Activated CD4-positive, alpha-beta T cell treated with anti-CD3 and anti-CD28 coated beads, Interleukin-2, amount 50 U/mL, for 48 hours (primary cell): ENCODE data around the gene CMSS1.

Source experiments
- DNase-seq, 2 experiments: peaks; one replicate each; pipeline ENCODE4 v3.0.0-alpha.2; 2020

CMSS1 gene

GRCh38 chr3:99877031-99877579, 59.4 kb downstream of the CMSS1 start:
- DNase-seq, result no peak

GRCh38 chr3:99878005-99878404, 60.3 kb downstream of the CMSS1 start:
- DNase-seq, result no peak

- DNase-seq, result no peak
Observed at GRCh38 chr3:99879275-99879674, 61.6 kb downstream of the CMSS1 start.

GRCh38 chr3:99881121-99881524, 63.5 kb downstream of the CMSS1 start:
- DNase-seq, result no peak

- DNase-seq, result no peak
Observed at GRCh38 chr3:99882436-99883137, 64.9 kb downstream of the CMSS1 start.

- DNase-seq, result no peak
Observed at GRCh38 chr3:99883138-99883461, 65.4 kb downstream of the CMSS1 start.

- DNase-seq, result no peak
Observed at GRCh38 chr3:99883693-99884092, 66.0 kb downstream of the CMSS1 start.

GRCh38 chr3:99884484-99884883, 66.8 kb downstream of the CMSS1 start:
- no peak for DNase-seq

GRCh38 chr3:99885085-99885484, 67.4 kb downstream of the CMSS1 start:
- DNase-seq, result no peak

GRCh38 chr3:99885851-99886250, 68.2 kb downstream of the CMSS1 start:
- no peak for DNase-seq

GRCh38 chr3:99891610-99892285, 74.1 kb downstream of the CMSS1 start:
- DNase-seq, result no peak

- DNase-seq, result no peak
Observed at GRCh38 chr3:99892332-99892731, 74.7 kb downstream of the CMSS1 start.

- no peak for DNase-seq
Observed at GRCh38 chr3:99895131-99895696, 77.6 kb downstream of the CMSS1 start.

GRCh38 chr3:99895703-99896441, 78.2 kb downstream of the CMSS1 start:
- DNase-seq, result no peak

GRCh38 chr3:99896482-99896881, 78.8 kb downstream of the CMSS1 start:
- no peak for DNase-seq

- no peak for DNase-seq
Observed at GRCh38 chr3:99899603-99900002, 81.9 kb downstream of the CMSS1 start.

- DNase-seq, result no peak
Observed at GRCh38 chr3:99900248-99900647, 82.6 kb downstream of the CMSS1 start.

GRCh38 chr3:99901200-99901926, 83.7 kb downstream of the CMSS1 start:
- no peak for DNase-seq

- DNase-seq, result no peak
Observed at GRCh38 chr3:99902091-99902490, 84.4 kb downstream of the CMSS1 start.

- no peak for DNase-seq
Observed at GRCh38 chr3:99903869-99904268, 86.2 kb downstream of the CMSS1 start.

GRCh38 chr3:99907959-99908544, 90.4 kb downstream of the CMSS1 start:
- DNase-seq, result no peak
